GM19351 (cell line): ENCODE results near the gene ARRDC5.
"Not testable (repeated sequence)": the region's sequence is repeated elsewhere in the genome, so short reads cannot be mapped to it uniquely, and the experiment has no call there.

Source experiments
- ATAC-seq: cut with Tn5 transposase; IDR thresholded peaks from one replicate; pipeline ENCODE4 v1.9.1; 2021; ENCODE audit warnings: mild to moderate bottlenecking, moderate library complexity; ENCODE audit not compliant: unreplicated experiment

ARRDC5 gene

GRCh38 chr19:4902796-4903195 is at the start of gene ARRDC5:
TSS of gene ARRDC5 (minus strand) at chr19:4902896. CDS start at chr19:4902825, 71 bp downstream.
- ATAC-seq: no peak

- no peak for ATAC-seq
These were observed 49.0 kb upstream of the ARRDC5 start for GRCh38 chr19:4951656-4952055.

GRCh38 chr19:4950650-4951049 is 48.0 kb upstream of the ARRDC5 start:
- not testable (repeated sequence) for ATAC-seq

GRCh38 chr19:4941638-4942169 is 39.0 kb upstream of the ARRDC5 start:
- not testable (repeated sequence) for ATAC-seq

- ATAC-seq: no peak
These were observed 36.8 kb upstream of the ARRDC5 start for GRCh38 chr19:4939466-4939865.

GRCh38 chr19:4938461-4938860 is 35.8 kb upstream of the ARRDC5 start:
- ATAC-seq: not testable (repeated sequence)

GRCh38 chr19:4937060-4937459 is 34.4 kb upstream of the ARRDC5 start:
- no peak for ATAC-seq

GRCh38 chr19:4935444-4935843 is 32.7 kb upstream of the ARRDC5 start:
- no peak for ATAC-seq

- no peak for ATAC-seq
These were observed 30.8 kb upstream of the ARRDC5 start for GRCh38 chr19:4933528-4933927.

- no peak for ATAC-seq
These were observed 30.0 kb upstream of the ARRDC5 start for GRCh38 chr19:4932711-4933110.

GRCh38 chr19:4930664-4931063 is 28.0 kb upstream of the ARRDC5 start:
- no peak for ATAC-seq

GRCh38 chr19:4929186-4929585 is 26.5 kb upstream of the ARRDC5 start:
- no peak for ATAC-seq

- no peak for ATAC-seq
These were observed 20.6 kb upstream of the ARRDC5 start for GRCh38 chr19:4923276-4923747.

GRCh38 chr19:4922530-4923275 is 20.0 kb upstream of the ARRDC5 start:
- ATAC-seq: no peak

- ATAC-seq: no peak
These were observed 13.8 kb upstream of the ARRDC5 start for GRCh38 chr19:4916292-4917082.

- no peak for ATAC-seq
These were observed 12.2 kb upstream of the ARRDC5 start for GRCh38 chr19:4914736-4915501.

GRCh38 chr19:4913996-4914735 is 11.5 kb upstream of the ARRDC5 start:
- ATAC-seq: no peak

- no peak for ATAC-seq
These were observed 9.3 kb upstream of the ARRDC5 start for GRCh38 chr19:4911786-4912672.

- ATAC-seq: no peak
These were observed 8.6 kb upstream of the ARRDC5 start for GRCh38 chr19:4911314-4911713.
